ENCODE results near the gene PRG2. TPM values are rescaled to one million over a fixed set of nuclear protein-coding genes. Genes with fewer than 3 reads are reported as not detected.

Gene PRG2
- polyA plus RNA-seq, 3 donors: 1.1 TPM; not detected in 2

DNA sequence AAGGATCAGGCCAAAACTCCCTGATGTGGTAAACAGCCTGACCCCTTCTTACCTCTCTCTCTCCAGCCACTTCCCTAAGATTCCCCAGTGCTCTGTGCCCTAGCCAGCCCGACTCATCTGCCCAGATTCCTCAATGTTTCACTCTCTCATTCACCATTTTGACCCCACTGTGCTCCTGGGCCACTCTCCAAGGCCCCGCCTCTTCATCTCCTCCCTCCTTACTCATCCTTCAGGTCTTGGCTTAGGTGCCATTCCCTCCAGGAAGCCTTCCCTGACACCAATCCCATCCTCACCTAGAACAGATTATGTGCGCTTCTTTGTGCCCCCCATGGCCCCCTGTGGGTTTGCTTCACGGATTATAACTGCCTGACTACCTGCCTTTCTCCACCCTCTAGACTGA, 23.2 kb upstream of the PRG2 start:
- 95% methylated on average over 4 of the region's 4 CpGs for WGBS (ENCODE audit: insufficient coverage)
- Histone ChIP-seq H3K4me1 (ENCODE audit: control insufficient read depth in 1 of 2, insufficient read depth in 2 of 2, low read length in 2 of 2) (no peaks in the 10 kb centered on the region), H3K27me3 (ENCODE audit: control insufficient read depth in 2 of 2, insufficient read depth in 2 of 2, low read length in 2 of 2) (no peaks in the 10 kb centered on the region), H3K9me3 (replicated peaks in 1 of 2; ENCODE audit: control insufficient read depth in 1 of 2, insufficient read depth in 1 of 2, low read length in 2 of 2) (no peaks in the 10 kb centered on the region), H4K20me1 (ENCODE audit: insufficient read depth, low read length) (peaks cover 87% of the 10 kb centered on the region), H3K4me2 (replicated peaks; ENCODE audit: extremely low read depth, low read length, poor library complexity, severe bottlenecking) (no peak overlapping the region), H3K27ac (ENCODE audit: low read depth in 1 of 2, low read length in 2 of 2) (peak overlapping the region in 1 of 2 donors; percentile 24), H2AFZ (ENCODE audit: insufficient read depth, low read depth, low read length, poor library complexity, severe bottlenecking) (no peak overlapping the region), H3K4me3 (replicated peaks in 1 of 3; ENCODE audit: low read depth in 2 of 3, low read length in 3 of 3) (no peak overlapping the region), H3K36me3 (replicated peaks in 1 of 2; ENCODE audit: control insufficient read depth in 1 of 2, insufficient read depth in 2 of 2, low read length in 2 of 2) (peaks cover 96 to 98% of the 10 kb centered on the region in 2 donors), H3K9ac (ENCODE audit: insufficient read depth, low read length, poor library complexity, severe bottlenecking) (no peak overlapping the region), H3K79me2 (ENCODE audit: insufficient read depth, low read length) (peaks cover 58% of the 10 kb centered on the region)
- Mint-ChIP-seq H3K27ac (peak overlapping the region in 3 of 7 donors; percentile 15 to 56 (median 30)), H3K36me3 (peaks cover 84 to 94% of the 10 kb centered on the region in 2 donors), H3K27me3 (ENCODE audit: low read depth in 3 of 3) (peaks cover 0 to 3% (median 1%) of the 10 kb centered on the region in 3 donors), H3K4me3 (no peak overlapping the region), H3K9me3 (peaks cover 0 to 6% (median 0%) of the 10 kb centered on the region in 7 donors), H3K4me1 (peaks cover 3% of the 10 kb centered on the region)
- no peak for DNase-seq
- TF ChIP-seq, protein P1, sequence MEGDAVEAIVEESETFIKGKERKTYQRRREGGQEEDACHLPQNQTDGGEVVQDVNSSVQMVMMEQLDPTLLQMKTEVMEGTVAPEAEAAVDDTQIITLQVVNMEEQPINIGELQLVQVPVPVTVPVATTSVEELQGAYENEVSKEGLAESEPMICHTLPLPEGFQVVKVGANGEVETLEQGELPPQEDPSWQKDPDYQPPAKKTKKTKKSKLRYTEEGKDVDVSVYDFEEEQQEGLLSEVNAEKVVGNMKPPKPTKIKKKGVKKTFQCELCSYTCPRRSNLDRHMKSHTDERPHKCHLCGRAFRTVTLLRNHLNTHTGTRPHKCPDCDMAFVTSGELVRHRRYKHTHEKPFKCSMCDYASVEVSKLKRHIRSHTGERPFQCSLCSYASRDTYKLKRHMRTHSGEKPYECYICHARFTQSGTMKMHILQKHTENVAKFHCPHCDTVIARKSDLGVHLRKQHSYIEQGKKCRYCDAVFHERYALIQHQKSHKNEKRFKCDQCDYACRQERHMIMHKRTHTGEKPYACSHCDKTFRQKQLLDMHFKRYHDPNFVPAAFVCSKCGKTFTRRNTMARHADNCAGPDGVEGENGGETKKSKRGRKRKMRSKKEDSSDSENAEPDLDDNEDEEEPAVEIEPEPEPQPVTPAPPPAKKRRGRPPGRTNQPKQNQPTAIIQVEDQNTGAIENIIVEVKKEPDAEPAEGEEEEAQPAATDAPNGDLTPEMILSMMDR (IDR thresholded peaks at IDR 0.05): no peak
- intact Hi-C loops (cut with micrococcal nuclease): no loop called here

DNA sequence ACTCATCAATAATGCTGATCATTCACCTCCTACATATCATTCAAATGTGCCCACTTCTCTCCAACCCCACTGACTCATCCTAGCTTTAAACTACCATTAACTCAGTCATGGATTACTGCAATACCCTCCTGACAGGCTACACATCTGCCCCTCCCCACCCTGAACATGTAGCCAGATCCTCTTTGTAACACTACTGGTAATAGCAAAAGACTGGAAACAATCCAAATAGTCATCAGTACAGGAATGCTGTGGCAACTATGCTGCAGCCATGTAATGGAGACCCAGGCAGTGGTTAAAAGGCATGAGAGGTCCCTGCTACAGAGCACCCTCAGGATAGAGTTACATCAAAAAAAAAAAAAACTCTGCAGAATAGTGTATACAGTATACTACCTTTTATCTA, 19.8 kb upstream of the PRG2 start:
- no peak overlapping the region for H2AFZ ChIP-seq (ENCODE audit: insufficient read depth, low read depth, low read length, poor library complexity, severe bottlenecking)
- peaks cover 28% of the 10 kb centered on the region for H3K4me1 Mint-ChIP-seq
- H3K9me3 ChIP-seq (replicated peaks in 1 of 2; ENCODE audit: control insufficient read depth in 1 of 2, insufficient read depth in 1 of 2, low read length in 2 of 2): no peaks in the 10 kb centered on the region
- H3K4me2 ChIP-seq (replicated peaks; ENCODE audit: extremely low read depth, low read length, poor library complexity, severe bottlenecking): no peak overlapping the region
- H3K27me3 ChIP-seq (ENCODE audit: control insufficient read depth in 2 of 2, insufficient read depth in 2 of 2, low read length in 2 of 2): no peaks in the 10 kb centered on the region
- H3K36me3 Mint-ChIP-seq: peaks cover 86 to 89% of the 10 kb centered on the region in 2 donors
- H3K27me3 Mint-ChIP-seq (ENCODE audit: low read depth in 3 of 3): peaks cover 0 to 5% (median 4%) of the 10 kb centered on the region in 3 donors
- H3K27ac Mint-ChIP-seq: peak overlapping the region in 5 of 7 donors; percentile 2 to 83 (median 20)
- no peak overlapping the region for H3K9ac ChIP-seq (ENCODE audit: insufficient read depth, low read length, poor library complexity, severe bottlenecking)
- no peak overlapping the region for H3K4me3 Mint-ChIP-seq
- intact Hi-C loops (cut with micrococcal nuclease): no loop called here
- peak overlapping the region in 1 of 2 donors; percentile 52 for H3K27ac ChIP-seq (ENCODE audit: low read depth in 1 of 2, low read length in 2 of 2)
- TF ChIP-seq, protein P1 (IDR thresholded peaks at IDR 0.05): no peak
- H3K4me3 ChIP-seq (replicated peaks in 1 of 3; ENCODE audit: low read depth in 2 of 3, low read length in 3 of 3): no peak overlapping the region
- peaks cover 0 to 4% (median 0%) of the 10 kb centered on the region in 7 donors for H3K9me3 Mint-ChIP-seq
- peak in 1 of 3 donors; percentile 49 for DNase-seq
- peaks cover 25 to 26% of the 10 kb centered on the region in 2 donors for H3K4me1 ChIP-seq (ENCODE audit: control insufficient read depth in 1 of 2, insufficient read depth in 2 of 2, low read length in 2 of 2)
- H3K36me3 ChIP-seq (replicated peaks in 1 of 2; ENCODE audit: control insufficient read depth in 1 of 2, insufficient read depth in 2 of 2, low read length in 2 of 2): peaks cover 82 to 91% of the 10 kb centered on the region in 2 donors
- H3K79me2 ChIP-seq (ENCODE audit: insufficient read depth, low read length): peaks cover 30% of the 10 kb centered on the region
- H4K20me1 ChIP-seq (ENCODE audit: insufficient read depth, low read length): peaks cover 85% of the 10 kb centered on the region
